ENCODE measurements around the gene SETD4. TPM values are rescaled to one million over a fixed set of nuclear protein-coding genes. Genes with fewer than 3 reads are reported as not detected.

Gene SETD4
- total and polyA plus RNA-seq, 2 of the 13 experiments (the other 11 are each of a cell fraction or from before 2014, with no cell fraction given) = 7.1 to 14.4 TPM

- TF ChIP-seq ZNF468 (CRISPR knock-in tag; IDR thresholded peaks at IDR 0.05) (no peak), MED1 (CRISPR knock-in tag; IDR thresholded peaks at IDR 0.05) (peak; percentile 68), ZGPAT (CRISPR knock-in tag; IDR thresholded peaks at IDR 0.05) (peak; percentile 47; the same call in 1 of the 2 replicates), ZNF414 (CRISPR knock-in tag; IDR thresholded peaks at IDR 0.05) (0 out of 2 replicates have a peak, but pooled peaks have one; percentile 42), ZNF101 (CRISPR knock-in tag; IDR thresholded peaks at IDR 0.05; ENCODE audit: borderline replicate concordance, low read depth) (no peak), ZNF614 (CRISPR knock-in tag; IDR thresholded peaks at IDR 0.05; ENCODE audit: borderline replicate concordance) (no peak), ZNF780A (CRISPR knock-in tag; IDR thresholded peaks at IDR 0.05) (no peak), SOX6 (IDR thresholded peaks at IDR 0.05) (no peak), SOX6 (CRISPR knock-in tag; IDR thresholded peaks at IDR 0.05) (peak; percentile 98), ZNF776 (CRISPR knock-in tag; IDR thresholded peaks at IDR 0.05) (no peak), BORCS8-MEF2B (CRISPR knock-in tag; IDR thresholded peaks at IDR 0.05) (no peak), ZSCAN9 (CRISPR knock-in tag; IDR thresholded peaks at IDR 0.05; ENCODE audit: borderline replicate concordance) (0 out of 2 replicates have a peak, but pooled peaks have one; percentile 50), ZBTB33 (CRISPR knock-in tag; IDR thresholded peaks at IDR 0.05) (no peak), ZNF317 (CRISPR knock-in tag; IDR thresholded peaks at IDR 0.05) (no peak), FOXA1 (IDR thresholded peaks at IDR 0.05) (no peak), FOXA1 (CRISPR knock-in tag; IDR thresholded peaks at IDR 0.05) (peak; percentile 29; the same call in 1 of the 2 replicates), SALL1 (CRISPR knock-in tag; IDR thresholded peaks at IDR 0.05) (peak; percentile 64; the same call in 1 of the 2 replicates), DRAP1 (CRISPR knock-in tag; IDR thresholded peaks at IDR 0.05) (no peak), CEBPG (CRISPR knock-in tag; IDR thresholded peaks at IDR 0.05) (peak; percentile 30; the same call in 1 of the 2 replicates), RARA (CRISPR knock-in tag; IDR thresholded peaks at IDR 0.05) (peak; percentile 93), NFYC (CRISPR knock-in tag; IDR thresholded peaks at IDR 0.05) (no peak), RFX5 (IDR thresholded peaks at IDR 0.05; ENCODE audit: low read depth, low read length) (no peak), ZNF205 (CRISPR knock-in tag; IDR thresholded peaks at IDR 0.05) (no peak), TOPORS (CRISPR knock-in tag; IDR thresholded peaks at IDR 0.05) (no peak), ZNF281 (CRISPR knock-in tag; IDR thresholded peaks at IDR 0.05; ENCODE audit: borderline replicate concordance) (0 out of 2 replicates have a peak, but pooled peaks have one; percentile 31), ZKSCAN8 (CRISPR knock-in tag; IDR thresholded peaks at IDR 0.05; ENCODE audit: borderline replicate concordance) (no peak; the same call in 1 of the 2 replicates), GTF3A (CRISPR knock-in tag; conservative IDR thresholded peaks at IDR 0.05) (no peak)
Observed at GRCh38 chr21:36073181-36073580, 12.9 kb upstream of the SETD4 start (continued).

Data from HepG2 (cell line).